NCI-H748 (cell line): Measurements from ENCODE around the gene DNAH14.
"Not testable (repeated sequence)": the region's sequence is repeated elsewhere in the genome, so short reads cannot be mapped to it uniquely, and the experiment has no call there.

ENCODE experiments used
- DNase-seq: peaks from one replicate; lab custom pipeline; 2025; ENCODE audit not compliant: unreplicated experiment; lab: John Stamatoyannopoulos, UW

Gene DNAH14

GRCh38 chr1:224920930-224921329 is 8.5 kb upstream of the DNAH14 start:
- no peak for DNase-seq

GRCh38 chr1:224921354-224921753 is 8.1 kb upstream of the DNAH14 start:
- no peak for DNase-seq

GRCh38 chr1:224922404-224923164 is 6.9 kb upstream of the DNAH14 start:
- peak; percentile 51 for DNase-seq

GRCh38 chr1:224923726-224924125 is 5.7 kb upstream of the DNAH14 start:
- no peak for DNase-seq

GRCh38 chr1:224927631-224928030 is 1.8 kb upstream of the DNAH14 start:
- not testable (repeated sequence) for DNase-seq

GRCh38 chr1:224928906-224929305 is 569 bp upstream of the DNAH14 start:
- DNase-seq = no peak

- no peak for DNase-seq
These were observed 2.1 kb downstream of the DNAH14 start for GRCh38 chr1:224931605-224932004.

GRCh38 chr1:224932607-224933249 is 3.3 kb downstream of the DNAH14 start:
- DNase-seq = no peak

- no peak for DNase-seq
These were observed 4.1 kb downstream of the DNAH14 start for GRCh38 chr1:224933584-224933983.

- no peak for DNase-seq
These were observed 9.2 kb downstream of the DNAH14 start for GRCh38 chr1:224938652-224939051.

GRCh38 chr1:224939844-224940425 is 10.5 kb downstream of the DNAH14 start:
- no peak for DNase-seq

GRCh38 chr1:224940735-224941134 is 11.3 kb downstream of the DNAH14 start:
- DNase-seq = not testable (repeated sequence)

- DNase-seq = not testable (repeated sequence)
These were observed 16.3 kb downstream of the DNAH14 start for GRCh38 chr1:224945651-224946348.

- not testable (repeated sequence) for DNase-seq
These were observed 16.8 kb downstream of the DNAH14 start for GRCh38 chr1:224946349-224946691.

GRCh38 chr1:224957696-224958095 is 28.2 kb downstream of the DNAH14 start:
- DNase-seq = no peak

- no peak for DNase-seq
These were observed 29.0 kb downstream of the DNAH14 start for GRCh38 chr1:224958490-224958889.

- DNase-seq = no peak
These were observed 29.6 kb downstream of the DNAH14 start for GRCh38 chr1:224959115-224959514.

GRCh38 chr1:224959656-224960055 is 30.2 kb downstream of the DNAH14 start:
- no peak for DNase-seq

GRCh38 chr1:224980181-224980580 is 50.7 kb downstream of the DNAH14 start:
- DNase-seq = no peak

- peak; percentile 90 for DNase-seq
These were observed 52.5 kb downstream of the DNAH14 start for GRCh38 chr1:224981922-224982354.

- no peak for DNase-seq
These were observed 58.6 kb downstream of the DNAH14 start for GRCh38 chr1:224988042-224988441.

GRCh38 chr1:224989615-224990014 is 60.1 kb downstream of the DNAH14 start:
- DNase-seq = no peak
